Daoy (cell line): ENCODE results near the gene GATAD1. TPM values are rescaled to one million over a fixed set of nuclear protein-coding genes. Genes with fewer than 3 reads are reported as not detected.
"Not testable (repeated sequence)": the region's sequence is repeated elsewhere in the genome, so short reads cannot be mapped to it uniquely, and the experiment has no call there.

ENCODE experiments used
- DNase-seq: peaks from one replicate; pipeline ENCODE4 v3.0.0-alpha.2; 2015; ENCODE audit warnings: low read depth
- total RNA-seq: library from RNA; depleted of rRNA; stranded (reverse); fragments of >200 nt; shearing (Covaris generic); gene quantifications from 2 replicates; pipeline ENCODE4 v1.2.3, GENCODE V29; 2014; rRNA removed

GATAD1 gene
- total RNA-seq, 1 experiment from 2014 or later: 17.6 TPM

- DNase-seq: not testable (repeated sequence)
Measured at GRCh38 chr7:92483624-92484023, 36.3 kb downstream of the GATAD1 start.

- DNase-seq: not testable (repeated sequence)
Measured at GRCh38 chr7:92484226-92484625, 36.9 kb downstream of the GATAD1 start.

DNA sequence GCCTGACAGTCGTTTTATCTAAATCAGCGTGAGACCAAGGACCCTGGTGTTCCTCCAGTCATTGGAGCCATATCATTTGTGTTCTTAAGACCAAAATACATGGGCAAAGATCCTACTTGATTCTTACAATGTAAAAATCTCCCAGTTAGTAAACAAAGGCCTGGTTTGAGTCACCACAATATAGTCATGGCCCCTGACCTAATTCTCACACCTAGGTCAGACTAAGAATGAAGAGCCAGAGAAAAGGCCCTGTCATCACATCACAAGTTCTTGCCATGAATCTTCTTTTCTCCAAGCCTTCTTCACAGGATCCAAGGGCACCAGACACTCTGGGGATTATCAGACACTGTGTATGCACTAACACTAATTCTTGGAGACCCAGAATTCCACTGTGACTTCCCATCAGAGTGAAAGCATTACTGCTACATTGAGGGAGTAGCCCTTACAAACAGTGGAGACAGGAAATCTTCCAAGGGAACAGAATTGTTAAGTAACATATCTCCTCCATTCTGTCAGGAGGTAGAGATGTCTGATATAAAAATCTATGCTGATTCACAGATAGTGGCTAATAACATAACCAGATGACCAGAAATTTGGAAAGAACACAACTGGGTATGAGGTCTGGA, 38.1 kb downstream of the GATAD1 start:
- DNase-seq: no peak

- DNase-seq: no peak
Measured at GRCh38 chr7:92485974-92486373, 38.7 kb downstream of the GATAD1 start.

DNA sequence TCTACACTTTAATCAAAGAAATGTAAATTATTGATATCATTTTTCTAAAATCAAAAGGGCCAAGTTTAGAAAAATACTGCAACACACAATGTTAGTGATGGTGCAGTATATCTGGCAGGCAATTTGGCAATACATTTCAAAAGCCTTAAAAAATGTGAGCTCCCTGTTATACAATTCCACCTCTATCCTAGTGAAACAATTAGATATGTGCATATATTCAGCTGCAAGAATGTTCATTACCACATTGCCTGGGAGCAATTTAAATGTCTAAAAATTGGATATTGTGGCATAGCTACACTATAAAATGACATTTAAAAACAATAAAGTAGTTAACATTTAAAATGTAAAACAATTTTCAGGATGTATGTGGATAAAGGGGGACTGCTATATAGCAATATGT, 40.5 kb downstream of the GATAD1 start:
- DNase-seq: no peak

DNA sequence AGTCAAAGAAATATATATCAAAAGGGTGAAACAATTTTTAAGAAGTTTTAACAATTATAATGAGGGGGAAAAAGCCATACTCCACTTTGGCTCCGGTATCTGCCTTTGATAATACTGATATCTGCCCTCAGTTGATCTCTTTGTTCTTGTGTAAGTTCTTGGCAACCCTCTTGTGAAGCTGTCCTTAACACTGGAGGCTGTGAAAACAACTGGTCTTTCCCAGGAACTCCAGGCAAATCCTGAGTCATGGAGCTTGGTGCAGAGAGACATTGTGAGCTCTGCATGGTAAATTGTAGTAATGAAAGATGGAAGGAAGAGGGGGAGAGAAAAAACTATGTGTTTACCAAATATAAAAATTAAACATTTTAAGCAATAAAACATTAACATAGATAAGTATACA, 42.4 kb downstream of the GATAD1 start:
- DNase-seq: no peak

GRCh38 chr7:92496876-92497275, 49.6 kb downstream of the GATAD1 start:
- DNase-seq: no peak

- DNase-seq: no peak
Measured at GRCh38 chr7:92498557-92498956, 51.3 kb downstream of the GATAD1 start.

DNA sequence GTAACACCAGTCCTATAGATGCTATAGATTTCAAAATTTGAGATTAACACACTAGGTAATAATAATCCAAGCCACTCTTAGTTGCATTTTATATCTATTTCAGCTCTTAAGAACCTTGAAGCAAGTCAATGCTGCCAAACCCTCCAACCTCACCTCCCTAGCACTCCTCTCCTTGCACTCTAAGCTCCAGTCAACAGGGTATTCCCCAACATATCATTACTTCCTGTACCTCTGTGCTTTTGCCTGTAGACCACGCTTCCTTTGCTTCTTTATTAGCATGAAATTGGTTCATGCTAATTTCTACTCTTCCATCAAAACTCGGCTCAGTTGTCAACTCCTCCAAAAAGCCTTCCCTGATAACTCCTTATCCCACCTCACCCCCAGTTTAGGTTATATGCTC, 56.5 kb downstream of the GATAD1 start:
- no peak for DNase-seq

GRCh38 chr7:92504563-92504962, 57.3 kb downstream of the GATAD1 start:
- DNase-seq: no peak

DNA sequence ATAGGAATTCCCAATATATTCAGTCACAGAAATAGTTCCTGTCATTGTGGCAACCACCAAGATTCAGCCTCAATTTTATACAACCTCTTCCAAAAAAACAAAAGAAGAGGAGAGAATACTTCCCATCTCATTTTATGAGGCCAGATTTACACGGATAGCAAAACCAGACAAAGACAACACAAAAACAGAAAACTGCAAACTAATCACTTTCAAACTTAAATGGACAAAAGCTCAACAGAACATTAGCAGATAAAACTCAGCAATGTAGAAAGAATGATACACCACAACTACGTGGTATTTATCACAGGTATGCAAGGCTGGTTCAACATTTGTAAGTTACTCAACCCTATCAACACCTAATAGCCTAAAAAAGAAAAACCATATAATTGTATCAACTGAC, 59.1 kb downstream of the GATAD1 start:
- DNase-seq: no peak

GRCh38 chr7:92508946-92509345, 61.7 kb downstream of the GATAD1 start:
- DNase-seq: no peak

Other genes with a start within 250 kb of the GATAD1 start
- 18.8 and 26.8 TPM in 2 replicates for gene KRIT1, start 201.6 kb upstream of the GATAD1 start, total RNA-seq
- gene ANKIB1, start 201.5 kb upstream of the GATAD1 start, total RNA-seq: 21.3 and 30.8 TPM in 2 replicates
- not detected in 2 replicates for gene ERVW-1, start 30.5 kb downstream of the GATAD1 start, total RNA-seq
- 8.4 and 8.7 TPM in 2 replicates for gene PEX1, start 81.0 kb downstream of the GATAD1 start, total RNA-seq
- gene RBM48, start 81.3 kb downstream of the GATAD1 start, total RNA-seq: 5.4 and 7.5 TPM in 2 replicates
- gene FAM133B, start 142.9 kb downstream of the GATAD1 start, total RNA-seq: 27.8 and 32.7 TPM in 2 replicates